C1 segment of cervical spinal cord (tissue), 14 donors: ENCODE data around the gene ZNF211.

ENCODE experiments used
- DNase-seq, 14 donors: peaks; one replicate each; lab custom pipeline; 2025; lab: John Stamatoyannopoulos, UW

Gene ZNF211

DNA sequence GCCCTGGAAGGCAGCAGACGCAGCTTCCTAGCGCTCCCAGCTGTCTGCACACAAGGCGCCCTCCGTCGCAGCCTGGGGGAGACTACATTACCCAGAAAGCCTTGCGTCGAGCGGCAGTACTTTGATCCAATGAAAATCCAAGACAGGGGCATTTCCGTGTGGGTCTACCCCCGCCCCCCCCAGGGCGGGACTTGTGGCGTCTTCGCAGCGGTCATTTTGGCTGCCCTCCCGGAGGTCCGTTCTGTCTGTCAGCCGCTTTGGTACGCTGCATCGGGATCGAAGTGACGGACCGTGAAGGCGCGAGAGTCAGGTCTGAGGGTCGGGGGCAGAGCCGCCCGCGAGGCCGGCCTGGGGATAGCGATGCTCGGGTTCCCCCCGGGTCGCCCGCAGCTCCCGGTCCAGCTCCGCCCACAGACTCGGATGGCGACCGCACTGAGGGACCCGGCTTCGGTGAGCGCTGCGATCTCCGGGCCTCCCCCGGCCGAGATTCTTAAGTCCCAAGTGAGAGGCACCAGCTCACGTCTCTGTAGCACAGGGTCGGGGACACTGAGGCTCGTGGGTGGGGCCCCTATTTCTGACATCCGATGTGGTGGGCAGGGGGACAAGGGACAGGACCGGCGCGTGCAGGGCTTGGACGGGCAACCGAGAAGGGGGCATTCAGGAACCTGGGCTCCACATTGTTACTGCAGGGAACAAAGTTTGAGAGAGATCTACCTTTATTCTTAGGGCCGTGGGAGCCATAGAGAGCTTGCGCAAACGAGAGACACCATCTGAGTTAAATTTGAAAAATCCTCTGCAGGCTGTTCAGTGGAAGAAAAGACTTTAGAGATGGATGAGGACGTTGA lies at the start of gene ZNF211:
ZNF211 (plus strand) TSS at position 182 of the 845 bp plus-strand sequence; CDS start at position 361, 179 bp downstream.
- peak; percentile 50 to 93 (median 86) for DNase-seq

- DNase-seq, result peak; percentile 40 to 96 (median 88)
Observed at GRCh38 chr19:57583521-57584416, 49.2 kb upstream of the ZNF211 start, which contains the start of gene ZIK1. TSS of gene ZIK1 (plus strand) at chr19:57584145. CDS start at chr19:57584357, 212 bp downstream.

GRCh38 chr19:57587529-57587928 lies 45.4 kb upstream of the ZNF211 start:
- DNase-seq, result no peak

GRCh38 chr19:57599377-57599760 lies 33.6 kb upstream of the ZNF211 start:
- DNase-seq, result no peak

GRCh38 chr19:57599761-57600383 lies 33.1 kb upstream of the ZNF211 start, which contains the start of gene ZNF530:
TSS of gene ZNF530 (plus strand) at chr19:57599885. CDS start at chr19:57604346, 4,461 bp downstream.
- peak; percentile 52 to 92 (median 82) for DNase-seq

DNA sequence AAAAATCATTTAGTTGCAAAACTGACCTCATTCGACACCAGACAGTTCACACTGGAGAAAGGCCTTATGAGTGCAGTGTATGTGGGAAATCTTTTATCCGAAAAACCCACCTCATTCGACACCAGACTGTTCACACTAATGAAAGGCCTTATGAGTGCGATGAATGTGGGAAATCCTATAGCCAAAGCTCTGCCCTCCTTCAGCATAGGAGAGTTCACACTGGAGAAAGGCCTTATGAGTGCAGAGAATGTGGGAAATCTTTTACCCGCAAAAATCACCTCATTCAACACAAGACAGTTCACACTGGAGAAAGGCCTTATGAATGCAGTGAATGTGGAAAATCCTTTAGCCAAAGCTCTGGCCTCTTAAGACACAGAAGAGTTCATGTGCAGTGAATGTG lies 26.0 kb upstream of the ZNF211 start:
- no peak for DNase-seq

DNA sequence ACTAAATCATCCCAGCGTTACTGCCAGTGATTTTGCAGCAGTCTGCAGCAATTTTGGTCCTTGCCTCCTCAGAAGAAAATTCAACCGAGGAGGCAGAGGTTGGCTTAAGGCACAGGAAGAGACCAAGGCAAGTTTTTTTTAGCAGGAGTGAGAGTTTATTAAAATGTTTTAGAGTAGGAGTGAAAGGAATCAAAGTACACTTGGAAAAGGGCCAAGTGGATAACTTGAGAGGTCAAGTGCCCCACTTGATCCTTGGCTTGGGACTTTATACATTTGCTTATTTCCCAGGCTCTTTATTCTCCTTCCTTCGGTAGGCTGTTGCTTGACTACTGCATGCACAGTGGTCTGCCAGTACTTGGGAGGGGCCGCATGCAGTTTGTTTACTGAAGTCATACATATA lies 21.9 kb upstream of the ZNF211 start:
- no peak for DNase-seq

GRCh38 chr19:57613941-57614743 lies 18.8 kb upstream of the ZNF211 start, which contains the start of gene ZNF134:
TSS of gene ZNF134 (plus strand) at chr19:57614242. CDS start at chr19:57619469, 5,227 bp downstream.
- peak in 13 of 14 donors; percentile 34 to 89 (median 76) for DNase-seq

GRCh38 chr19:57615346-57615745 lies 17.6 kb upstream of the ZNF211 start:
- no peak for DNase-seq

- DNase-seq, result no peak
Observed at GRCh38 chr19:57620673-57621348, 12.2 kb upstream of the ZNF211 start.

- no peak for DNase-seq
Observed at GRCh38 chr19:57623091-57623490, 9.9 kb upstream of the ZNF211 start.

- no peak for DNase-seq
Observed at GRCh38 chr19:57633832-57634131, 814 bp downstream of the ZNF211 start.

- no peak for DNase-seq
Observed at GRCh38 chr19:57637379-57637778, 4.4 kb downstream of the ZNF211 start.

- DNase-seq, result no peak
Observed at GRCh38 chr19:57641715-57642234, 8.8 kb downstream of the ZNF211 start.

DNA sequence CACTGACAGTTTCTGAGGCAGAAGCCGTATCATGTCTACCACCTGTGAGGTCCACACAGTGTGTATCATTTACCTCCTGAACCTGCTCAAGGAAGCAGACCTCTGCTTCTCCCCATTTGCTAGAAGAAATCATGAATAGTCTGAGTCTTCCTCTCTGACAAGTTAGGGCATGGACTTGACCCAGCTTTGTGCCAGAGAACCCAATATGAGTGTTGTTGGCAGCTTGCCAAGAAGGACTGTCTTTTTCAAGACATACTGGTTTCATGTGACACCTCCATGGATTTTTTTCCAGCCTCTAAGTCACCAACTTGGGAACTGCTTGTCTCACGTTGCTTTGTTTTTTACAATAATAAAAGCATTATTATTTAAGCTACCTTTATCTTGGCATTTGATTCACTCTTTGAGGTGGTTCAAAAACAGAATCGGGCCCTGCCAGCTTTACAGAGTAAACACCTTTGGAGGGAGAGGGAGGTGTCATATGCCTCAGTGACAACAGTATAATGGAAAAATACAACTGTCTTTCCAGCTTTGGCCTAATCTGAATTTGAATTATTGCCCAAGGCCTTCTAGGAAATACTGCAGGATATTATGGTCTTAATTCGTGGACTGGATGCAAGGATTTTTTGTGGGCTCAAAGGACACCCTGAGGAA lies 9.6 kb downstream of the ZNF211 start:
- DNase-seq, result no peak

- DNase-seq, result no peak
Observed at GRCh38 chr19:57643734-57644133, 10.8 kb downstream of the ZNF211 start.

DNA sequence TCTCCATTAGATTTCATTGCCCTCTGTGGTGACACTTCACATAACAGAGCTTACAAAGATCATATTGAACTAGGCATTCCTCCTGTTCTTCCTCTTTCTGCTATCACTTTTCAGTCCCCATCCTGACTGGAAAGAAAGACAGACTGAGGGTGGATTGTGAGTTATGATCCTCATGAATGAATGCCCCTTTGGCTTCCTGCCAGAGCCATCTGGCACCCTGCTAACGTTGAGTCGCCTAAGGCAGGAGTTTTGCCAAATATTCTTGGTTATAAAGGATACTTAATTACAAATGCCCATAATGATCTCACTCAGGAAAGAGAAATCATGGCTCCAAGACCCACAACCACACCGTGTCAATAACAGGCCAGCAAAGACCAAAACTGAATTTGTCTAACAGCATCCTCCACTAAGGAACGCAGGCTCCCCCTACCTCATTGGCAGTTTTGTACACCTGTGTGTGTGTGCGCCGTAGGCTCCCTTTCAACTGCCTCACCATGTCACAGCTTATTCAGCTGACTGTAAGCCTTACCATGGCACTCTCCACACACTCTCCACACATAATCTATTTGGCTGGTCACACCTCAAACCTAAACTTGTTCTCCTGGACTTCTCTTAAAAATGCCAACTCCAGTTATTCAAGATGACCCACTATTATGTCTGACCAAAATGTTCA lies 15.5 kb downstream of the ZNF211 start:
- DNase-seq, result no peak

DNA sequence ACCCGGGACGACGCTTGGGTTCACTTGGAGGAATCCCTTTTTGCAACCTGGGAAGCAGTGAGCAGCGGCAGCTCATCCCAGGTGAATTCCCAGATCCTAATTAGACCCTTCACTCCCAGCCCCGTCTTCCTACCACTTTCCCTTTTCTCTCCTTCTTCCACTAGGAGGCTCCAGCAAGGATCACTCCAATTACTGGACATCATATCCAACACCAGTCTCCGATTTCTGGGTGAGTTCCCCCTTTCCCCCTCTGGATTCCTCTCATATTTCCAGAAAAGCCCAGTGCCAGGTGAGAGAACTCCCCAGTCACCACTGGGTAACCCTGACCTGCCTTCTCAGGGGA lies 18.7 kb downstream of the ZNF211 start:
- DNase-seq, result no peak

DNA sequence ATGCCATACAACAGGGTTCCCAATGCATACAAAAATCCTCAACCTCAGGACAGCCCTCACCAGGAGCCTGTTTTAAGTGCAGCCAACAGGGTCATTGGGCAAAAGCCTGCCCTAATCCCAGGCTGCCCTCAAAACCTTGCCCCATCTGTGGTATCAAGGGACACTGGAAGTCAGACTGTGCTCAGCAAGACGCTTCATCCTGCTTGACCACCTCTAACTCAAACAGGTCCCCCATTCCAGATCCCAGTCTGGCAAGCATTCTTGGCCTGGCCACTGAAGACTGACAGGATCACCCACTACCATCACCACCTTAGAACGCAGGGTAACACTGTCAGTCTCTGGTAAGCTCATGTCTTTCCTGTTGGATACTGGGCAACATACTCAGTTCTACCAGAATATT lies 20.7 kb downstream of the ZNF211 start:
- no peak for DNase-seq
